Skeletal muscle tissue (tissue), 4 donors: ENCODE data around the gene TWNK. TPM values are rescaled to one million over a fixed set of nuclear protein-coding genes. Genes with fewer than 3 reads are reported as not detected.
A peak's percentile ranks its signal among the peaks of the same experiment; 100 is the strongest.

ENCODE experiments used
- H3K27ac ChIP-seq: one replicate; pipeline ENCODE4 v1.7.0; 2013; ENCODE audit warnings: mild to moderate bottlenecking, low read depth, low read length, inconsistent platforms
- H3K27me3 ChIP-seq, 3 donors: one replicate each; pipeline ENCODE4 v1.7.0; 2013; ENCODE audit warnings: low read length in 3 of 3; ENCODE audit not compliant: control insufficient read depth in 3 of 3, insufficient read depth in 3 of 3
- H3K36me3 ChIP-seq, 3 donors: one replicate each; pipeline ENCODE4 v1.7.0; 2013; ENCODE audit warnings: low read length in 3 of 3; ENCODE audit not compliant: control insufficient read depth in 3 of 3, insufficient read depth in 3 of 3
- H3K4me1 ChIP-seq, 3 donors: one replicate each; pipeline ENCODE4 v1.7.0; 2013; ENCODE audit warnings: low read length in 3 of 3, mild to moderate bottlenecking in 3 of 3; ENCODE audit not compliant: control insufficient read depth in 3 of 3, insufficient read depth in 3 of 3
- H3K4me3 ChIP-seq, 3 donors: one replicate each; pipeline ENCODE4 v1.7.0; 2013; ENCODE audit warnings: low read length in 3 of 3
- H3K9ac ChIP-seq, 3 donors: one replicate each; pipeline ENCODE4 v1.7.0; 2013; ENCODE audit warnings: low read length in 3 of 3, mild to moderate bottlenecking in 3 of 3, moderate library complexity in 2 of 3, low read depth in 1 of 3
- H3K9me3 ChIP-seq, 3 donors: one replicate each; pipeline ENCODE4 v1.7.0; 2013; ENCODE audit warnings: low read length in 3 of 3; ENCODE audit not compliant: control insufficient read depth in 3 of 3
- total RNA-seq: library from RNA; depleted of rRNA; stranded (reverse); fragments of >200 nt; gene quantifications from one replicate; pipeline ENCODE4 v1.2.3, GENCODE V29; 2014
- donor health status: Osteomylitis.

Gene TWNK
- total RNA-seq, 1 donor from 2014 or later = 4.2 TPM

DNA sequence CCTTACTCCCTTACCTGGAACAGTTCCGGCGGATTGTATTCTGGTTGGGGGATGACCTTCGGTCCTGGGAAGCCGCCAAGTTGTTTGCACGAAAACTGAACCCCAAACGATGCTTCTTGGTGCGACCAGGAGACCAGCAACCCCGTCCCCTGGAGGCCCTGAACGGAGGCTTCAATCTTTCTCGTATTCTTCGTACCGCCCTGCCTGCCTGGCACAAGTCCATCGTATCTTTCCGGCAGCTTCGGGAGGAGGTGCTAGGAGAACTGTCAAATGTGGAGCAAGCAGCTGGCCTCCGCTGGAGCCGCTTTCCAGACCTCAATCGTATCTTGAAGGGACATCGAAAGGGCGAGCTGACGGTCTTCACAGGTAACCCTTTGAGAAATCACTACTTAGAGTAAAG, 1.7 kb downstream of the TWNK start:
- Histone ChIP-seq H3K4me3 (no peak overlapping the region), H3K4me1 (peaks cover 27 to 54% (median 36%) of the 10 kb centered on the region in 3 donors), H3K9me3 (no peaks in the 10 kb centered on the region), H3K27ac (no peak overlapping the region), H3K9ac (peak overlapping the region in 1 of 3 donors; percentile 23), H3K27me3 (no peaks in the 10 kb centered on the region), H3K36me3 (peaks cover 47 to 49% (median 49%) of the 10 kb centered on the region in 3 donors)

DNA sequence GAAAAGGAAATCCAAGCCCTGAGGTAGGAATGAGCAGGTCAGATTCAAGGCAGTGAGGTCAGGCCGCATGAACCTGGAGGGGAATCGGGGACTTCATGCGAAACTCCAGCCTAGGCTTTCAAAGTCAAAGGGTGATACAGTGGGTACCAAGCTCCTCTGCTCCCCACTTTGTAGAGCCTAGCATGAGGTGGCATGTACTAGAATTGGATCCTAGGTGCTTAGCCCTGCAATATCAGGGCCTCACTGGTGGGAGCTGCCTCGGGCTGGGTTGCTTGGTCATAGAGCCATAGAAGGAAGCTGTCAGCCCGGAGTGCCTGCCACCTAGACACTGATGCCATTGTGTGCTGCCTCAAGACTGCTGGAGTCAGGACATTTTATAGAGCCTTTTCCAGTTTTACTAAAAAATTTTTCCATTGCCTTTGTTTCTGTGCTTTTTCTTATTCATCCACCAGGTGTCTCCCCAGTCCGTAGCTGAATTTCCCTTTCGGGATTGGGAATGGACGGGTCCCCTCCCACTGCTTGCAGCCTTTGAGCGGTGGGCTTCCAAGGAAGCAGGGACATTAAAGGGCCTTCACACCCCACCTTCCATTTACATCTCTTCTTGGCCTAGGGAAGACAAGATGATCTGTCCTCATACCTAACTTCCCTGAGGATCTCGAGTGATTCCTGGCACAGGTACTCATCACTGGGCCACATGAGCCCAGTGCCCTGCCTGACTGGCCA, 6.8 kb downstream of the TWNK start:
- Histone ChIP-seq H3K9me3 (no peaks in the 10 kb centered on the region), H3K36me3 (peaks cover 26 to 34% (median 34%) of the 10 kb centered on the region in 3 donors), H3K27me3 (no peaks in the 10 kb centered on the region), H3K4me1 (peaks cover 15 to 37% (median 28%) of the 10 kb centered on the region in 3 donors), H3K27ac (no peak overlapping the region), H3K4me3 (no peak overlapping the region), H3K9ac (peak overlapping the region in 1 of 3 donors; percentile 25)

DNA sequence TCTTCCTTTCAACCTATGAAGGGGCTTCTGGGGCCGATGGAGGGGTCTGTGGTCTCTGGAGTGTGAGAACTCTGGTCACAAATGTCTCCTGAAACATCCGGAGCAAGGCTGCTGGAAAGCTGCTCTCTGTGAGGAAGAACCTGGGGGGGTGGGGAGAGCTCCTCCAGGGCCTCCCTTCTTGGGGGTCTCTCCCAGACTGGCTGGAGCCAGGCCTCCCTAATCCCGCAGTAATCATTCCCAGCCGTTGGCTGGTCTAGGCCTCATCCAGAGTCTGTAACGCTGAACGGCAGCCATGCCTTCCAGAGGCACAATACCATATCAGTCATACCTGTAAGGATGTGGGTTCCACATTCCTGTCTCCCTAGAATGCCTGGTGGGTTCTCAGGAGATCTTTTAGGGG, 7.8 kb downstream of the TWNK start:
- H3K4me3 ChIP-seq = no peak overlapping the region
- no peaks in the 10 kb centered on the region for H3K27me3 ChIP-seq
- peaks cover 21 to 26% (median 24%) of the 10 kb centered on the region in 3 donors for H3K36me3 ChIP-seq
- H3K9me3 ChIP-seq = no peaks in the 10 kb centered on the region
- peaks cover 15 to 31% (median 22%) of the 10 kb centered on the region in 3 donors for H3K4me1 ChIP-seq
- H3K27ac ChIP-seq = no peak overlapping the region
- H3K9ac ChIP-seq = no peak overlapping the region

DNA sequence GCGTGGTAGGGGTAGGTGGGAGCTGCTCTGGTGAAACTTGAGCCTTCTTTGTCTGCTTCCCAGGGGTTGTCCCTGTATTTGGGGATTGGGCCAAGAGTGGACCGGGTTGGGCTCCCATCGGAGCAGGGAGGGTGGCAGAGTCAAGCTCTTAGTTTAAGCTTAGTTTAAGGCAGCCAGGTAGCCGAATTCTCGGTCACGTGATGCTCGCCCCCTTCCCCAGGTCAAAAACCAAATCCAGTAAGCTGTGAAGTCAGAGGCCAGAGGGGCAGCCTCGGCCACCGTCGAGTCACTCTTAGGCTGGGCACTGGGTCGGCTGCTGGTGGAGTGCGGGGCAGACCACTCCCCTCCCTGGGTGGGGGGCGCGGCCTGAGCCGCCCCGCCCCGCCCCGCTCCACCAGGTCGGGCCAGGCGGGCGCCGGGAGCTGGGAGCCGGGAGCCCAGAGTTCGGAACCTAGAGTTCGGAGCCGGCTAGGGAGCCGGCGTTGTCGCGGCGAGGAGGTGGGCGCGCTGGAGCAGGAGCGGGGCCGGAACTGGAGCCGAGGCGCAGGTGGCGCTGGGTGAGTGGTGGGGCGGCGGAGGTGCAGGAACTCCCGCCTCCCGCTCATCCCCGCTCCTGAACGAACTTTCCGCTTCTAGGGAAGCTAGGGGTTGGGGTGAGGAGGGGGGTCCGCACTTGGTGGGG, 9.5 kb downstream of the TWNK start:
- H3K36me3 ChIP-seq = peaks cover 8 to 12% (median 10%) of the 10 kb centered on the region in 3 donors
- H3K27ac ChIP-seq = peak overlapping the region; percentile 95
- no peaks in the 10 kb centered on the region for H3K27me3 ChIP-seq
- H3K9me3 ChIP-seq = no peaks in the 10 kb centered on the region
- peaks cover 27 to 43% (median 32%) of the 10 kb centered on the region in 3 donors for H3K4me1 ChIP-seq
- H3K4me3 ChIP-seq = peak overlapping the region; percentile 72 to 86 (median 84)
- peak overlapping the region; percentile 86 to 98 (median 87) for H3K9ac ChIP-seq

DNA sequence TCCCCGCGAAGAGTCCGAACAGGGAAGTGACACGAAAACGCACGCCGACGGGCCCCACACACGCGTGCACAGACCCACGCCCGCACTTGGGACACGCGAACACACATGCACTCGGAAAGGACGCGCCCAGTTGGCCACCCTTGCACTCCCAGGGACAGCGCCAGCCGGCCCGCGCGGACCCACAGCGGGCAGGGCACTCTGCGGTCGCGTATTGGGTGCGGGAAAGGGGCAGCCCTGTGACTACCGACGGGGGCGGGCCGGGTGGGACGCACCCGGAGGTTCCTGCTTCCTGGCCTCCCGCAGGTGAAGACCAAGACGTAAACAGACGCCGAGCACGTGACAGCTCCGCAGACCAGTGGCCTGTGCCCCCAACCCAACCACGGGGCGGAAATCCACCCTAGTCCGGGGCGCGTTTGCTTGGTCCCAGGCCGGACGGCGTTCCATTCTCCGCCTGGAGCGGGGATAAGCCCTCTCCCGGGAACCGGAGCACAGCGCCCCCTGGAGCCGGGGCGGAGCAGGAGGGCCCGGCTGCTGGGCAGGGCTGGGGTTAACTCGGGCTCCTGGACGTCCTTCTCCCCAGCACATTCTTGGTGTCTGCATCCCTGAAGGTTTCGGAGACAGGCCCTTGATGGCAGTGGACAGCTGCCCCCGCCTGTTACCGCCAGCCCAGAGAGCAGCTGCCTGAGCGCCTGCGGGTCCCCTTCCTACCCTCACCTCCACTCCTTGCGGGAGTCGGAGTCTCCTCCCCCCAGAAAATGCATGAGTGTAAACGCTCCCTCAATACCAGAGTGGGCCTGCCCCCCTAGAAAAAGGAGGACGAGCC, 10.2 kb downstream of the TWNK start:
- H3K27ac ChIP-seq = peak overlapping the region; percentile 95
- H3K9me3 ChIP-seq = no peaks in the 10 kb centered on the region
- peak overlapping the region; percentile 86 to 98 (median 87) for H3K9ac ChIP-seq
- H3K36me3 ChIP-seq = peaks cover 10 to 13% (median 11%) of the 10 kb centered on the region in 3 donors
- peak overlapping the region; percentile 72 to 86 (median 84) for H3K4me3 ChIP-seq
- H3K27me3 ChIP-seq = no peaks in the 10 kb centered on the region
- H3K4me1 ChIP-seq = peaks cover 34 to 51% (median 39%) of the 10 kb centered on the region in 3 donors

DNA sequence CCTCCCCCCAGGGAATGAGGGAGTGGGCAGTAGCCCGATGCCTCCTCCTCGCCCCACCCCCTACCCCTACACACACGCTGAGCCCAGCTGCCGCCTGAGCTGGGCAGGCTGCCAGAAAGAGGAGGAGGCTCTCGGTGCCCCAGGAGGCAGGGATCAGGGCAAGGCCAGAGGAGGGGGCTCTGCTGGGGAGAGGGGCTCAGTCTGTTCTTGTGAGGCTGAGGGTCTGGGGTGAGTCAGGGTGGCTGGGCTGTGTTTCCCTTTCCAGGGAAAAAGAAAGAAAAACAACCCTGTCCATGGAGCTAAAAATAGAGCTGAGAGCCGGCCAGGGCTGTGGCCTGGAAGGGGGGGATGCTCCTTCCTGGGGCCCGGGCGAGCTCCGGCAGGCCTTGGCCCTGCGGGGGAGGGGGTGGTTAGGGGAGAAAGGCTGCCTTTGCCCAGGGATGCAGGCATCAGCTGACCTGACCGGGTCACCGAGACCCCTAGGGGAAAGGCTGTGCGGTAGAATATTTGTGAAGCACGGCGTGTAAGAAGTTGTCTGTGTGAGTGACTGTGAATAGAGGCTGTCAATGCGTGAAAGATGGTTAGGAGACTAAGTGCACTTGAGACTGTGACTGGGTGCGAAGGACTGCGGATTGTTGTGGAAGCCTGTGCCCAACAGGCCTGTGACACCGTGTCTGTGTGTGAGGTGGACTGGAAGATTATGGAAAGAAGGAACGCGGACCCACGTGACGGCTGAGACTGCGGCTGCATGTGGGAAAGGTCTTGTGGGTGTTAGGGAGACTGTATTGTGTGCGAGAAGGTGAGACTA, 11.0 kb downstream of the TWNK start:
- peak overlapping the region; percentile 72 to 86 (median 84) for H3K4me3 ChIP-seq

DNA sequence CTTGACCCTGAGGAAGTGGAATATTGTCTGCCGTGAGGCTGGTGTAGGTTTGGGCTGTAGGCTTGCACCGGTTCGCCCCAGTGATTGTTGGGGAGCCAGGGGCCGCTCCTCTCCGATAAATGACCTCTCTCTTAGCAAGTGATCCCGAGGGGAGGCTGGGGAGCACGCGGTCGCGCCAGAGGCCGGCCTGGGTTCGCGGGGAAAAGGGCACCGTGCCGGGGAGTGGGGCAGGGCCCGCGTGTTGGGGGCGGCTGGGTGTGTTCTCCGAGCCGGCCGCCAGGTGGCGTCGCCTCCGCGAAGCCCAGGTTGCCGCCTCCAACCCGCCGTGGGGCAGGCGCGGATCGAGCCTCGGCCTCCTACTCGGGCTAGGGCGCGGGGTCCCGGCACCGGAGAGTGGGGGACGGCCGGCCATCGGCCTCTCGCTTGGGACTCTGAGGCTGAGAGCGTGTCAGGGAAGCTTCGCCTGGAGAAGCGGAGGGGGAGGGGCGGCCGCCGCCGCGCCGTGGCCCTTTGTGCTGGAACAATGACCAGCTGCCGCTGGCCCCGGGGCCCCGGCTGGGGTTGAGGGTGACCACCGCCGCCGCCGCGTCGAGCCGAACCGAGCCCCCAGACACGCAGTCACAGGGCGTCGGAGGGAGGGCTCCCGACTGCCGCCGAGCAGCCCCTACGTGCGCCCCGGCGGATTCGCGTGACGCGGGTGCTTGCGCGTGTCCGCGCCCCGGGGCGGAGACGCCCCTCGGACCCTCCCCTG, 11.8 kb downstream of the TWNK start:
- peak overlapping the region; percentile 86 to 98 (median 87) for H3K9ac ChIP-seq
- peaks cover 45 to 66% (median 55%) of the 10 kb centered on the region in 3 donors for H3K4me1 ChIP-seq
- peaks cover 14 to 17% (median 16%) of the 10 kb centered on the region in 3 donors for H3K36me3 ChIP-seq
- H3K4me3 ChIP-seq = peak overlapping the region; percentile 72 to 86 (median 84)
- H3K9me3 ChIP-seq = no peaks in the 10 kb centered on the region
- H3K27ac ChIP-seq = peak overlapping the region; percentile 95
- no peaks in the 10 kb centered on the region for H3K27me3 ChIP-seq

More for the DNA sequence above, 11.0 kb downstream of the TWNK start:
- H3K9ac ChIP-seq = peak overlapping the region; percentile 86 to 98 (median 87)
- H3K36me3 ChIP-seq = peaks cover 16% of the 10 kb centered on the region in 3 donors
- H3K27me3 ChIP-seq = no peaks in the 10 kb centered on the region
- H3K9me3 ChIP-seq = no peaks in the 10 kb centered on the region
- H3K27ac ChIP-seq = peak overlapping the region; percentile 95
- H3K4me1 ChIP-seq = peaks cover 42 to 58% (median 47%) of the 10 kb centered on the region in 3 donors

DNA sequence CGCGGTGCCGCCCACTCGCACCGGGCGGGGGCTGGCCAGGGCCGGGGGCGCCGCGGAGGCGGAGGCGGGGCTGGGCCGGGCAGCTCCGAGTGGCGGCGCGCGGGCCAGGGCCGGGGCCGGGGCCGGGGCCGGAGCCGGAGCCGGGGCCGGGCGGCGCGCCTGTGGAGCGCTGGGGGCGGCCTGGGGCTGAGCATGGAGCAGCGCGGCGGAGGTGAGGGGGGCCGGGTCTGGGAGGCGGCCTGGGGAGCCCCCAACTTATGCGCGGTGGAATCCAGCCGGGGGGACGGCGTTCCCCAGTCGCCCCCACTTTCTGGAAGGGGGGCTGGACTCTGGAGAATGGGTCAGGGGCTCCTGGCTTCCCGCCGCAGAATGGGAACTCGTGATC, 12.4 kb downstream of the TWNK start, which contains the start of gene LZTS2:
Gene LZTS2 (plus strand): TSS at position 67 of the 385 bp plus-strand sequence. CDS start 2,731 bp downstream, outside the sequence.
- Histone ChIP-seq H3K9me3 (no peaks in the 10 kb centered on the region), H3K27me3 (no peaks in the 10 kb centered on the region), H3K9ac (peak within 1 kb of the TSS; percentile 86 to 99 (median 99)), H3K36me3 (peaks cover 16 to 19% (median 18%) of the 10 kb centered on the region in 3 donors), H3K4me3 (peak within 1 kb of the TSS; percentile 72 to 89 (median 86)), H3K4me1 (peaks cover 45 to 67% (median 57%) of the 10 kb centered on the region in 3 donors), H3K27ac (peak within 1 kb of the TSS; percentile 95)
